ENCODE results near the gene RHCE.

Gene RHCE

GRCh38 chr1:25443030-25443699, 22.5 kb upstream of the RHCE start:
- DNase-seq (ENCODE audit: insufficient read length, low spot score) (no peak), FAIRE-seq (no peak)
- TF ChIP-seq CTCF (IDR thresholded peaks at IDR 0.05; ENCODE audit: insufficient read depth, missing control alignments), result no peak

- no peak for FAIRE-seq
- TF ChIP-seq CTCF (IDR thresholded peaks at IDR 0.05; ENCODE audit: insufficient read depth, missing control alignments), result no peak
- no peak for DNase-seq (ENCODE audit: insufficient read length, low spot score)
These were observed 21.6 kb upstream of the RHCE start for GRCh38 chr1:25442178-25442577.

GRCh38 chr1:25439287-25439686, 18.7 kb upstream of the RHCE start:
- DNase-seq (ENCODE audit: insufficient read length, low spot score) (no peak), FAIRE-seq (no peak)
- no peak for TF ChIP-seq CTCF (IDR thresholded peaks at IDR 0.05; ENCODE audit: insufficient read depth, missing control alignments)

GRCh38 chr1:25437672-25438071, 17.0 kb upstream of the RHCE start:
- DNase-seq (ENCODE audit: insufficient read length, low spot score) (no peak), FAIRE-seq (no peak)
- no peak for TF ChIP-seq CTCF (IDR thresholded peaks at IDR 0.05; ENCODE audit: insufficient read depth, missing control alignments)

- no peak for TF ChIP-seq CTCF (IDR thresholded peaks at IDR 0.05; ENCODE audit: insufficient read depth, missing control alignments)
- DNase-seq (ENCODE audit: insufficient read length, low spot score) (no peak), FAIRE-seq (no peak)
These were observed 14.9 kb upstream of the RHCE start for GRCh38 chr1:25435397-25436108.

GRCh38 chr1:25433389-25434186, 13.0 kb upstream of the RHCE start:
- no peak for TF ChIP-seq CTCF (IDR thresholded peaks at IDR 0.05; ENCODE audit: insufficient read depth, missing control alignments)
- DNase-seq (ENCODE audit: insufficient read length, low spot score) (no peak), FAIRE-seq (no peak)

Data from D721Med (cell line).